AG10803 (cell line): Measurements from ENCODE around the gene SMAD2.
"Not testable (repeated sequence)": the region's sequence is repeated elsewhere in the genome, so short reads cannot be mapped to it uniquely, and the experiment has no call there.

ENCODE experiments used
- DNase-seq: peaks from one replicate; pipeline ENCODE4 v3.0.0; 2010; ENCODE audit warnings: low read depth
- H3K4me3 ChIP-seq: 2 replicates; pipeline ENCODE4 v1.5.1; 2011; ENCODE audit warnings: mild to moderate bottlenecking, low read length, control low read depth
- CTCF ChIP-seq: conservative IDR thresholded peaks from 2 replicates; pipeline ENCODE4 v1.5.1; 2011; ENCODE audit warnings: mild to moderate bottlenecking, low read length, control low read depth, inconsistent platforms

Gene SMAD2

GRCh38 chr18:47970664-47971531 is 40.4 kb upstream of the SMAD2 start:
- DNase-seq: no peak
- no peak for TF ChIP-seq CTCF
- no peak overlapping the region for H3K4me3 ChIP-seq

GRCh38 chr18:47969816-47970215 is 39.4 kb upstream of the SMAD2 start:
- no peak for DNase-seq
- H3K4me3 ChIP-seq: no peak overlapping the region
- no peak for TF ChIP-seq CTCF

- TF ChIP-seq CTCF: no peak
- peak; percentile 18 for DNase-seq
- H3K4me3 ChIP-seq: no peak overlapping the region
Observed at GRCh38 chr18:47968721-47969120, 38.3 kb upstream of the SMAD2 start.

GRCh38 chr18:47968006-47968676 is 37.7 kb upstream of the SMAD2 start:
- TF ChIP-seq CTCF: no peak
- DNase-seq: peak; percentile 18
- H3K4me3 ChIP-seq: no peak overlapping the region

- no peak overlapping the region for H3K4me3 ChIP-seq
- DNase-seq: no peak
- no peak for TF ChIP-seq CTCF
Observed at GRCh38 chr18:47964053-47964452, 33.6 kb upstream of the SMAD2 start.

GRCh38 chr18:47961003-47961402 is 30.5 kb upstream of the SMAD2 start:
- DNase-seq, H3K4me3 ChIP-seq: not testable (repeated sequence)

- no peak overlapping the region for H3K4me3 ChIP-seq
- DNase-seq: peak; percentile 86
- TF ChIP-seq CTCF: no peak
Observed at GRCh38 chr18:47953471-47953931, 23.0 kb upstream of the SMAD2 start.
